A673 (cell line): ENCODE measurements around the gene ZDHHC23. TPM values are rescaled to one million over a fixed set of nuclear protein-coding genes. Genes with fewer than 3 reads are reported as not detected.

Experiments used
- BruUV-seq: library from RNA; stranded (reverse); fragments of 400-500 nt; replicated peaks from 2 replicates; lab custom pipeline; 2021; lab: Mats Ljungman, UMichigan
- CTCF ChIA-PET: fragments of 300-600 bp; sonication (Branson Sonifier 250); formaldehyde crosslinking; loops from one replicate; lab custom pipeline; 2022; ENCODE audit warnings: antibody characterized with exemption; lab: Charles Lee
- POLR2A ChIA-PET: fragments of 300-600 bp; sonication (Branson Sonifier 250); formaldehyde crosslinking; loops from one replicate; lab custom pipeline; 2022; ENCODE audit warnings: antibody characterized with exemption; ENCODE audit not compliant: low non-redundant PET; lab: Charles Lee
- DNase-seq: peaks from one replicate; pipeline ENCODE4 v3.0.0-alpha.2; 2015; ENCODE audit warnings: low spot score
- H3K27ac ChIP-seq: fragments of 200-600 bp; sonication (generic); 2 replicates; pipeline ENCODE4 v1.5.1; 2016; ENCODE audit warnings: mixed run types, low read depth, mild to moderate bottlenecking, mixed read lengths, antibody characterized with exemption, low read length; ENCODE audit not compliant: poor library complexity, severe bottlenecking
- H3K27me3 ChIP-seq: fragments of 200-600 bp; sonication (generic); replicated peaks from 2 replicates; pipeline ENCODE4 v1.6.1; 2017; ENCODE audit warnings: mixed run types, low read depth, mild to moderate bottlenecking, mixed read lengths, antibody characterized with exemption, low read length; ENCODE audit not compliant: insufficient read depth, poor library complexity
- H3K36me3 ChIP-seq: fragments of 200-600 bp; sonication (generic); 2 replicates; pipeline ENCODE4 v1.6.1; 2016; ENCODE audit warnings: mixed run types, mild to moderate bottlenecking, mixed read lengths, antibody characterized with exemption, low read length; ENCODE audit not compliant: insufficient read depth, poor library complexity, severe bottlenecking
- H3K4me1 ChIP-seq: fragments of 200-600 bp; sonication (generic); 2 replicates; pipeline ENCODE4 v1.6.1; 2017; ENCODE audit warnings: mixed run types, mild to moderate bottlenecking, mixed read lengths, antibody characterized with exemption, low read length; ENCODE audit not compliant: insufficient read depth, poor library complexity, severe bottlenecking
- H3K4me3 ChIP-seq: fragments of 200-600 bp; sonication (generic); 2 replicates; pipeline ENCODE4 v1.5.1; 2016; ENCODE audit warnings: low read depth, mixed run types, mild to moderate bottlenecking, mixed read lengths, low read length; ENCODE audit not compliant: poor library complexity, severe bottlenecking
- H3K9me3 ChIP-seq: fragments of 200-600 bp; sonication (generic); 2 replicates; pipeline ENCODE4 v1.6.1; 2016; ENCODE audit warnings: mixed run types, low read depth, mild to moderate bottlenecking, mixed read lengths, antibody characterized with exemption, low read length; ENCODE audit not compliant: poor library complexity, severe bottlenecking
- EZH2 ChIP-seq: fragments of 200-600 bp; sonication (generic); IDR thresholded peaks from 2 replicates; pipeline ENCODE4 v1.6.1; 2017; ENCODE audit warnings: borderline replicate concordance, low read depth, mild to moderate bottlenecking, mixed read lengths, antibody characterized with exemption, low read length; ENCODE audit not compliant: poor library complexity, severe bottlenecking
- intact Hi-C: fragments of 100-400 bp; cut with micrococcal nuclease; formaldehyde crosslinking; loops from one replicate; pipeline ENCODE4 v1.10.0; 2022; ENCODE audit not compliant: unreplicated experiment
- total RNA-seq: library from RNA; stranded (reverse); gene quantifications from 2 replicates; pipeline ENCODE4 v1.2.3, GENCODE V29; 2021
- TF ChIP-seq, protein P1 (sequence below): fragments of 300-800, 200-600 bp; sonication (generic); conservative IDR thresholded peaks from 2 replicates; pipeline ENCODE4 v1.5.1; 2017; ENCODE audit warnings: low read depth, mild to moderate bottlenecking, antibody characterized with exemption, low read length, moderate library complexity, mixed read lengths

ZDHHC23 gene
- total RNA-seq, 1 experiment from 2014 or later = 1.1 TPM

DNA sequence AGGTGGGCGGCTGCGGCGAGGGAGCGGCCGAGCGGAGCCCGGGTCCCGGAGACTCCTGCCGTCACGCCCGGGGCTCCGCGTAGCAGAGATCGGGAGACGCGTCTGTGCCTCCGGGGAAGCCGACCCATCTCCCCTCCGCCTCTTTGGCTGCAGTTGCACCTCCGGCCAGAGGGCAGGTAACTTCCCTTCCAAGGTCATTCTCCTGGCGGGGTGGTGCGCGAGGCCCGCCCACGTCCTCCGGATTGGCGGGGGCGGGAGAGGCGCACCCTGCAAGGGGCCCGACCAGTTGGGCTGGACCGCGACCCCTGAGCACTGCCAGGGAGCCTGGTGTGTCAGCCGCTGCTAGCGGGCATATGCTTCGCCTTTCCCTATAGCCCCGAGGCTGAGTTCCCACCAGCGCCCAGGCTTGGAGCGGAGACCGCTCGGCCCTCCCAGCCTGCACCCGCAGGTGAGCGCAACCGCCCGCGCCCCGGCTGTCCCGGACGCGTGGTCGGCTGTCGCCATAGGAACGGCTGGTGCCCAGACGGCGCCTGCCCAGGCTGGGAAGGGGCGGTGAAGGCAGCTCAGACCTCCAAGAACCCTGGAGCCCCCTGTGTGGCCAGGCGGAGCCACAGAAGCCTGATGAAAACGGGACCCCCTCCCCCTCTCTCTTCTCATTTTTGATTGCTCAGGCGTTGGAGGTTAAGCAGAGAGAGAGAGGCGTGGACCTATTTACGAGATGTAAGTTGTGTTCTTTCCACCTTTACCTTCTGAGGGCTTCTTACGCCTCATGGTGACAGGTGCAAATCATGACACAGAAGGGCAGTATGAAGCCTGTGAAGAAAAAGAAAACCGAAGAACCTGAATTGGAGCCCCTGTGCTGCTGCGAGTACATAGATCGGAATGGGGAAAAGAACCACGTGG lies 453 bp downstream of the ZDHHC23 start:
- intact Hi-C loops = no loop called here
- ChIA-PET POLR2A (no interaction called here), CTCF (no interaction called here)
- peak; percentile 26 for DNase-seq
- Histone ChIP-seq H3K9me3 (no peaks in the 10 kb centered on the region), H3K27ac (no peak overlapping the region), H3K27me3 (peaks cover 43% of the 10 kb centered on the region), H3K4me3 (peak overlapping the region; percentile 46), H3K36me3 (no peaks in the 10 kb centered on the region), H3K4me1 (no peaks in the 10 kb centered on the region)
- no peak for TF ChIP-seq EZH2
- TF ChIP-seq, protein P1, sequence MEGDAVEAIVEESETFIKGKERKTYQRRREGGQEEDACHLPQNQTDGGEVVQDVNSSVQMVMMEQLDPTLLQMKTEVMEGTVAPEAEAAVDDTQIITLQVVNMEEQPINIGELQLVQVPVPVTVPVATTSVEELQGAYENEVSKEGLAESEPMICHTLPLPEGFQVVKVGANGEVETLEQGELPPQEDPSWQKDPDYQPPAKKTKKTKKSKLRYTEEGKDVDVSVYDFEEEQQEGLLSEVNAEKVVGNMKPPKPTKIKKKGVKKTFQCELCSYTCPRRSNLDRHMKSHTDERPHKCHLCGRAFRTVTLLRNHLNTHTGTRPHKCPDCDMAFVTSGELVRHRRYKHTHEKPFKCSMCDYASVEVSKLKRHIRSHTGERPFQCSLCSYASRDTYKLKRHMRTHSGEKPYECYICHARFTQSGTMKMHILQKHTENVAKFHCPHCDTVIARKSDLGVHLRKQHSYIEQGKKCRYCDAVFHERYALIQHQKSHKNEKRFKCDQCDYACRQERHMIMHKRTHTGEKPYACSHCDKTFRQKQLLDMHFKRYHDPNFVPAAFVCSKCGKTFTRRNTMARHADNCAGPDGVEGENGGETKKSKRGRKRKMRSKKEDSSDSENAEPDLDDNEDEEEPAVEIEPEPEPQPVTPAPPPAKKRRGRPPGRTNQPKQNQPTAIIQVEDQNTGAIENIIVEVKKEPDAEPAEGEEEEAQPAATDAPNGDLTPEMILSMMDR = no peak
- no TSS peak for BruUV-seq

DNA sequence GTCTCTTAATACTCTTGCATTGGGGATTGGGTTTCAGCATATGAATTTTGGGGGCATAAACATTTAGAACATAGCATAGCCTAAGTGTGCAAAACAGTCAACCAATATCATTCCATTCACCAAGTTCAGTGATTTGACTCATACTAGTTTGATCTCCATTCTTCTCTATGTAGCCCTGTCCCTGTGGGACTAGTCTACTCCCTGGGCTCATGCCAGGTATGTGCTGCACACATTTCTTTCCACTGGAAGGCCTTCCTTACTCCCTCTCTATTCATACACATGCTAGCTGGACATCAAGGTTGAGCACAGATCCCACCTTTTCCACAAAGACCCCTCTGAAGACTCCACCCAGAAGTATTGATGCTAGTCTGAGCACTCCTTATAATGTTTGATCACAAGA lies 5.1 kb downstream of the ZDHHC23 start:
- POLR2A ChIA-PET = no interaction called here
- no peak overlapping the region for H3K4me3 ChIP-seq
- BruUV-seq = no TSS peak
- intact Hi-C loops = no loop called here
- TF ChIP-seq, protein P1 = no peak
- TF ChIP-seq EZH2 = no peak
- H3K9me3 ChIP-seq = no peaks in the 10 kb centered on the region
- no peaks in the 10 kb centered on the region for H3K4me1 ChIP-seq
- CTCF ChIA-PET = no interaction called here
- peaks cover 26% of the 10 kb centered on the region for H3K27me3 ChIP-seq
- DNase-seq = no peak
- H3K36me3 ChIP-seq = no peaks in the 10 kb centered on the region
- H3K27ac ChIP-seq = no peak overlapping the region

DNA sequence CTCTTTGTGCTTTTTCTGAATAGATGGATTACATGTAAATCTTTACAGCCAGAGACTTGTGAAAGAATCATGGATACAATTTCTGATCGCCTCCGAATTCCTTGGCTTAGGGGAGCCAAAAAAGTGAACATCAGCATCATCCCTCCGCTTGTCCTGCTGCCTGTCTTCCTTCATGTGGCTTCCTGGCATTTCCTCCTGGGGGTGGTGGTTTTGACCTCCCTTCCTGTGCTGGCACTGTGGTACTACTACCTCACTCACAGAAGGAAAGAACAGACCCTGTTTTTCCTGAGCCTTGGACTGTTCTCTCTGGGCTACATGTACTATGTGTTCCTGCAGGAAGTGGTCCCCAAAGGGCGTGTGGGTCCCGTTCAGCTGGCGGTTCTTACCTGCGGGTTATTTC lies 5.9 kb downstream of the ZDHHC23 start:
- H3K27ac ChIP-seq = no peak overlapping the region
- CTCF ChIA-PET = no interaction called here
- intact Hi-C loops = no loop called here
- no peaks in the 10 kb centered on the region for H3K36me3 ChIP-seq
- H3K9me3 ChIP-seq = no peaks in the 10 kb centered on the region
- TF ChIP-seq EZH2 = no peak
- TF ChIP-seq, protein P1 = no peak
- BruUV-seq = no TSS peak
- no peak overlapping the region for H3K4me3 ChIP-seq
- H3K4me1 ChIP-seq = no peaks in the 10 kb centered on the region
- POLR2A ChIA-PET = no interaction called here
- H3K27me3 ChIP-seq = peaks cover 19% of the 10 kb centered on the region
- peak; percentile 7 for DNase-seq
